ENCODE results near the gene CADM1. TPM values are rescaled to one million over a fixed set of nuclear protein-coding genes. Genes with fewer than 3 reads are reported as not detected.

Gene CADM1
- total and polyA plus RNA-seq, 10 donors, result 1.4 to 18.8 (median 10.4) TPM

DNA sequence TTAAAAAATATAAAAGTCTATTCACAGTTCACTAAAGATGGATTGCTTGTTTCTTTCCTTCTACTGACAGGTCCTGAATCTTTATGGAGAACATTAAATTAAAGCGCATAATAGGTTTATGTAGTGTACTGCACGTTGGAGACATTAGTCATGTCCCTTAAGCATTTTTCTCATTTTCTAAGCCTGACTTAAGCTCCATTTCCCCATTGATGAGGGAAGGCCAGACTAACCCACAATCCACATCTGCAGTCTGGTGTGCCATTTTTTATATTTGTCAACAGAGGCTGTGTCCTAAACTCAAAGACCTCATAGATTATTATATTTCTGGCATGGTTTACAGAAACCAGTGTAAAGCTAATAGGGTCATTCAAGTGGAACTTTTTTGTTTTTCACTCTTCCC lies 39.9 kb downstream of the CADM1 start:
- Histone ChIP-seq H3K4me3 (no peak overlapping the region), H3K27ac (no peak overlapping the region), H3K9me3 (no peaks in the 10 kb centered on the region), H3K4me1 (no peaks in the 10 kb centered on the region), H3K36me3 (no peaks in the 10 kb centered on the region), H3K27me3 (replicated peaks in 1 of 7) (peaks cover 0 to 7% (median 0%) of the 10 kb centered on the region in 7 donors)
- TF ChIP-seq POLR2AphosphoS5 (IDR thresholded peaks at IDR 0.05) (no peak), POLR2A (IDR thresholded peaks at IDR 0.05) (no peak)
- TF ChIP-seq, protein P1, sequence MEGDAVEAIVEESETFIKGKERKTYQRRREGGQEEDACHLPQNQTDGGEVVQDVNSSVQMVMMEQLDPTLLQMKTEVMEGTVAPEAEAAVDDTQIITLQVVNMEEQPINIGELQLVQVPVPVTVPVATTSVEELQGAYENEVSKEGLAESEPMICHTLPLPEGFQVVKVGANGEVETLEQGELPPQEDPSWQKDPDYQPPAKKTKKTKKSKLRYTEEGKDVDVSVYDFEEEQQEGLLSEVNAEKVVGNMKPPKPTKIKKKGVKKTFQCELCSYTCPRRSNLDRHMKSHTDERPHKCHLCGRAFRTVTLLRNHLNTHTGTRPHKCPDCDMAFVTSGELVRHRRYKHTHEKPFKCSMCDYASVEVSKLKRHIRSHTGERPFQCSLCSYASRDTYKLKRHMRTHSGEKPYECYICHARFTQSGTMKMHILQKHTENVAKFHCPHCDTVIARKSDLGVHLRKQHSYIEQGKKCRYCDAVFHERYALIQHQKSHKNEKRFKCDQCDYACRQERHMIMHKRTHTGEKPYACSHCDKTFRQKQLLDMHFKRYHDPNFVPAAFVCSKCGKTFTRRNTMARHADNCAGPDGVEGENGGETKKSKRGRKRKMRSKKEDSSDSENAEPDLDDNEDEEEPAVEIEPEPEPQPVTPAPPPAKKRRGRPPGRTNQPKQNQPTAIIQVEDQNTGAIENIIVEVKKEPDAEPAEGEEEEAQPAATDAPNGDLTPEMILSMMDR (IDR thresholded peaks at IDR 0.05 in 8 of 11, conservative IDR thresholded peaks at IDR 0.05 in 3 of 11), result no peak
- intact Hi-C loops (cut with DNase I; ENCODE audit: low total_unique reads), result no loop called here
- no peak for DNase-seq
- WGBS, 5 donors, result 70 to 89% (median 83%) methylated on average over 2 of the region's 2 CpGs

DNA sequence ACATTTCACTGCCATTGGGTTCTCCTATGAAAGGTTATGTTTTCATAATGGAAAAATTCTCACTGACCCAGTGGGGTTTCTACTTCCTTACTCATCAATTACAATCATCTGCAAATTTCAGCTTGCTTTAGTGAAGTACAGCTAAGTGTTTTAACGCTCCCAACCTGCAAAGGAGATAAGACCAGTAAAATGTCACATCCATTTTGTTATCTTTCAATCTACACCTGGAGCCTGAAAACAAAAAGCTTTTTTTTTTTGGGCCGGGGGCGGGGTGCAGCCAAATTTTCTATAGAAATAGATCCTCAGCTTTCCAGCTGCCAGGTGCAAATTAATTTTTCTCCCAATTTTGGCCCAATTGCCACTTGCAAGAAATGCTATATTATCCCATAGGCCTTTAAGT lies 40.6 kb downstream of the CADM1 start:
- Histone ChIP-seq H3K4me1 (no peaks in the 10 kb centered on the region), H3K36me3 (no peaks in the 10 kb centered on the region), H3K4me3 (no peak overlapping the region), H3K27ac (no peak overlapping the region), H3K9me3 (no peaks in the 10 kb centered on the region), H3K27me3 (replicated peaks in 1 of 7) (peaks cover 0 to 7% (median 0%) of the 10 kb centered on the region in 7 donors)
- no peak for TF ChIP-seq POLR2AphosphoS5 (IDR thresholded peaks at IDR 0.05)
- no peak for TF ChIP-seq POLR2A (IDR thresholded peaks at IDR 0.05)
- TF ChIP-seq, protein P1 (IDR thresholded peaks at IDR 0.05 in 8 of 11, conservative IDR thresholded peaks at IDR 0.05 in 3 of 11), result no peak
- WGBS, 5 donors, result 76 to 84% (median 80%) methylated on average over 3 of the region's 3 CpGs
- intact Hi-C loops (cut with DNase I; ENCODE audit: low total_unique reads), result no loop called here
- no peak for DNase-seq

DNA sequence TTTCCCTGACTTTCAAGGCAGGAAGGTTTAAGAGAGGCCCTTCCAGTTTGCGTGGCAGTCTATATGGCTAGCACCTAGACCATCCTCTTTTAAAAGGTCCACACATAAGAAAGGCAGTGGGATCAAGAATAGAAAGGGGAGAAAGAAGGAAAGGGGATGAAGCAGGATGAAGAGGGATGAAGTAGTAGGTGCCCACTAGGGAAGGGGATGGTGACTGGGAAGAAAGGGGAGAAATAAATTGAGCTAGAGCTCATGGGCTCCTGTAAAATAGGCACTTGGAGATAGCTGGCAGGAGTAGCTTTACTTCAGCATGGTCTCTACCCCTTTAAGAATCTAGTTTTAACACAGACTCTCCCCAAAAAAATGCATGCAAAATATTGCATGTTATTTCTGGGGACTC lies 41.5 kb downstream of the CADM1 start:
- TF ChIP-seq POLR2A (IDR thresholded peaks at IDR 0.05) (no peak), POLR2AphosphoS5 (IDR thresholded peaks at IDR 0.05) (no peak)
- TF ChIP-seq, protein P1 (IDR thresholded peaks at IDR 0.05 in 8 of 11, conservative IDR thresholded peaks at IDR 0.05 in 3 of 11), result no peak
- no peak overlapping the region for H3K27ac ChIP-seq
- no peaks in the 10 kb centered on the region for H3K36me3 ChIP-seq
- no peaks in the 10 kb centered on the region for H3K4me1 ChIP-seq
- peaks cover 0 to 7% (median 0%) of the 10 kb centered on the region in 7 donors for H3K27me3 ChIP-seq (replicated peaks in 1 of 7)
- DNase-seq, result no peak
- 88 to 97% (median 92%) methylated on average over 1 of the region's 1 CpG for WGBS, 5 donors
- H3K9me3 ChIP-seq, result no peaks in the 10 kb centered on the region
- H3K4me3 ChIP-seq, result no peak overlapping the region
- intact Hi-C loops (cut with DNase I; ENCODE audit: low total_unique reads), result no loop called here

DNA sequence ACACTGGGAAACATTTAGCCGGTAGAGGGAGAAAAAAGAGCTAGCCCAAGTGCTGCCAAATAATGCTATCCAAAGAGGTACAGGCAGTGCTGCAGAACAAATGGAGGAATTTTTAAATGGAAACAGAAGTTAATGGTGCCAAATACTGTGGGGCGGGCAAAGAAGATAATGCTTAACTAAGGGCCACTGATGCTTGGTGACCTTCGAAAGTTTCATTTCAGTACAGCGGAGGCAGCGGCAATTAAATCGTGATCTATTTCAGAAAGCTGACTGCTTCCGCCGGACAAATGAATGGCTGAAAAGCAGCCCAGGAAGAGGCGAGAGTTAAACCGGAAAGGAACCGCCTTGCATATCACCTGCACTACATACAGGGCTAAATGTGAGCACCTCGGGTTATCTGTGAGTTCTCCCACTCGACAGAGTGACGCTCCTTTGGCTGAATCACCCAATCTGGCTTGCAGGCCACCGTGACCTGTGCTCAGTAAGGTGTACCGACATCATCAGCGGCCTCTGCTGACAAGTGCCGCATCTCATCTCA lies 42.1 kb downstream of the CADM1 start:
- 79 to 84% (median 82%) methylated on average over 18 of the region's 18 CpGs for WGBS, 5 donors
- intact Hi-C loops (cut with DNase I; ENCODE audit: low total_unique reads), result no loop called here

More for the DNA sequence above, 42.1 kb downstream of the CADM1 start:
- no peak overlapping the region for H3K4me3 ChIP-seq
- H3K4me1 ChIP-seq, result no peaks in the 10 kb centered on the region
- H3K36me3 ChIP-seq, result no peaks in the 10 kb centered on the region
- no peak overlapping the region for H3K27ac ChIP-seq
- no peak for TF ChIP-seq POLR2A (IDR thresholded peaks at IDR 0.05)
- TF ChIP-seq POLR2AphosphoS5 (IDR thresholded peaks at IDR 0.05), result no peak
- TF ChIP-seq, protein P1 (IDR thresholded peaks at IDR 0.05 in 8 of 11, conservative IDR thresholded peaks at IDR 0.05 in 3 of 11), result no peak
- DNase-seq, result no peak
- H3K9me3 ChIP-seq, result no peaks in the 10 kb centered on the region
- H3K27me3 ChIP-seq (replicated peaks in 1 of 7), result peaks cover 0 to 7% (median 0%) of the 10 kb centered on the region in 7 donors
